ENCODE measurements around the gene GAS2. TPM values are rescaled to one million over a fixed set of nuclear protein-coding genes. Genes with fewer than 3 reads are reported as not detected.
A peak's percentile ranks its signal among the peaks of the same experiment; 100 is the strongest.

GAS2 gene
- total and polyA plus RNA-seq, 9 of the 15 experiments (the other 6 are each of a cell fraction or from before 2014, with no cell fraction given): 0.77 to 1.9 (median 1.1) TPM

DNA sequence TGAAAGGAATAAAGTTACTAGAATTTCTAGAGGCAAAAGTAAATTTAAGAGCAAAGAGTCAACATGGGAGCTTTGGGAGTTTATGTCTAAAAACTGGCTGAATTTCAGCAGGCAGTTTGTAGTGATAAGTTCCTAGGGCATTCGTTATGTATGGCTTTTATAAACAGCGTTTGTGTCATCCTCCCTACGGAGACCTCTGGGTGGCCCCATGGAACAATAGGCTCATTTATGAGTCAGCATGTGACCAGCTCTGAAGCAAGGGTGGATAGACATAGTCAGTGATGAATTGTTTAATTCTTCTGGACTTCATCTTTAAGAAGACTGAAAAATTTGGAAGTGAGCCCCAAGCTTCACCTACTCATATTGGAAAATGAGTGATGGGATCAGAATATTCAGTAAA, 126.1 kb downstream of the GAS2 start:
- H3K27ac ChIP-seq (ENCODE audit: extremely low read depth, low read depth, low read length): peak overlapping the region; percentile 57; the same call in 2 of the 3 replicates
- CTCF ChIA-PET (ENCODE audit: low intra/inter-chr PET ratio): no interaction called here
- intact Hi-C loops (cut with micrococcal nuclease) (loop anchor here (2.0 kb wide), 1 partner anchor 36 kb away; the partner anchor contains the start of gene SVIP), in situ Hi-C loops (cut with MboI) (no loop called here)
- H3K27me3 ChIP-seq (ENCODE audit: control insufficient read depth in 2 of 2, insufficient read depth in 2 of 2, low read length in 2 of 2): no peaks in the 10 kb centered on the region
- DNase-seq (ENCODE audit: extremely low read depth in 1 of 4, low spot score in 3 of 4): peak; percentile 21 to 79 (median 38)
- no TSS peak for BruUV-seq (replicated peaks)
- no peaks in the 10 kb centered on the region for H3K9me3 ChIP-seq (replicated peaks; ENCODE audit: control insufficient read depth, insufficient read depth, low read depth, low read length)
- no peak overlapping the region for H3K4me3 ChIP-seq
- H4K20me1 ChIP-seq (replicated peaks; ENCODE audit: control insufficient read depth, insufficient read depth, low read length): no peaks in the 10 kb centered on the region
- FAIRE-seq: peak; percentile 88
- H3K4me2 ChIP-seq (ENCODE audit: insufficient read depth, low read length): no peak overlapping the region
- no peaks in the 10 kb centered on the region for H3K79me2 ChIP-seq (ENCODE audit: control insufficient read depth, insufficient read depth, low read length)
- peaks cover 3 to 34% of the 10 kb centered on the region in 2 experiments; a peak in 3 of 5 replicates for H3K4me1 ChIP-seq (replicated peaks in 1 of 2; ENCODE audit: control insufficient read depth in 2 of 2, insufficient read depth in 2 of 2, low read length in 2 of 2)
- H3K9ac ChIP-seq (ENCODE audit: insufficient read depth in 1 of 2, low read depth in 2 of 2, low read length in 2 of 2): no peak overlapping the region
- 2% methylated on average over 3 of the region's 3 CpGs for WGBS (ENCODE audit: insufficient coverage, low coverage, missing lambda C conversion rate)
- peak overlapping the region; percentile 49 for H2AFZ ChIP-seq (ENCODE audit: low read depth, low read length)
- H3K36me3 ChIP-seq (ENCODE audit: control insufficient read depth, insufficient read depth, low read length): no peaks in the 10 kb centered on the region
- POLR2A ChIA-PET: no interaction called here
- ATAC-seq: peak; percentile 91
- no peaks in the 10 kb centered on the region for H3K9me1 ChIP-seq (ENCODE audit: control insufficient read depth, insufficient read depth, low read length)
- TF ChIP-seq, protein P1, sequence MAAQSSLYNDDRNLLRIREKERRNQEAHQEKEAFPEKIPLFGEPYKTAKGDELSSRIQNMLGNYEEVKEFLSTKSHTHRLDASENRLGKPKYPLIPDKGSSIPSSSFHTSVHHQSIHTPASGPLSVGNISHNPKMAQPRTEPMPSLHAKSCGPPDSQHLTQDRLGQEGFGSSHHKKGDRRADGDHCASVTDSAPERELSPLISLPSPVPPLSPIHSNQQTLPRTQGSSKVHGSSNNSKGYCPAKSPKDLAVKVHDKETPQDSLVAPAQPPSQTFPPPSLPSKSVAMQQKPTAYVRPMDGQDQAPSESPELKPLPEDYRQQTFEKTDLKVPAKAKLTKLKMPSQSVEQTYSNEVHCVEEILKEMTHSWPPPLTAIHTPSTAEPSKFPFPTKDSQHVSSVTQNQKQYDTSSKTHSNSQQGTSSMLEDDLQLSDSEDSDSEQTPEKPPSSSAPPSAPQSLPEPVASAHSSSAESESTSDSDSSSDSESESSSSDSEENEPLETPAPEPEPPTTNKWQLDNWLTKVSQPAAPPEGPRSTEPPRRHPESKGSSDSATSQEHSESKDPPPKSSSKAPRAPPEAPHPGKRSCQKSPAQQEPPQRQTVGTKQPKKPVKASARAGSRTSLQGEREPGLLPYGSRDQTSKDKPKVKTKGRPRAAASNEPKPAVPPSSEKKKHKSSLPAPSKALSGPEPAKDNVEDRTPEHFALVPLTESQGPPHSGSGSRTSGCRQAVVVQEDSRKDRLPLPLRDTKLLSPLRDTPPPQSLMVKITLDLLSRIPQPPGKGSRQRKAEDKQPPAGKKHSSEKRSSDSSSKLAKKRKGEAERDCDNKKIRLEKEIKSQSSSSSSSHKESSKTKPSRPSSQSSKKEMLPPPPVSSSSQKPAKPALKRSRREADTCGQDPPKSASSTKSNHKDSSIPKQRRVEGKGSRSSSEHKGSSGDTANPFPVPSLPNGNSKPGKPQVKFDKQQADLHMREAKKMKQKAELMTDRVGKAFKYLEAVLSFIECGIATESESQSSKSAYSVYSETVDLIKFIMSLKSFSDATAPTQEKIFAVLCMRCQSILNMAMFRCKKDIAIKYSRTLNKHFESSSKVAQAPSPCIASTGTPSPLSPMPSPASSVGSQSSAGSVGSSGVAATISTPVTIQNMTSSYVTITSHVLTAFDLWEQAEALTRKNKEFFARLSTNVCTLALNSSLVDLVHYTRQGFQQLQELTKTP (IDR thresholded peaks at IDR 0.05; ENCODE audit: low read depth in 1 of 2, partially characterized antibody in 2 of 2): no peak
- TF ChIP-seq NFIX (CRISPR knock-in tag; IDR thresholded peaks at IDR 0.05; ENCODE audit: low read depth): no peak
- TF ChIP-seq, protein P2, sequence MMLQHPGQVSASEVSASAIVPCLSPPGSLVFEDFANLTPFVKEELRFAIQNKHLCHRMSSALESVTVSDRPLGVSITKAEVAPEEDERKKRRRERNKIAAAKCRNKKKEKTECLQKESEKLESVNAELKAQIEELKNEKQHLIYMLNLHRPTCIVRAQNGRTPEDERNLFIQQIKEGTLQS (IDR thresholded peaks at IDR 0.05): peak; percentile 74
- TF ChIP-seq, protein P2 (CRISPR knock-in tag; conservative IDR thresholded peaks at IDR 0.05): no peak
- TF ChIP-seq RAD21 (CRISPR knock-in tag; conservative IDR thresholded peaks at IDR 0.05 in 1 of 2, IDR thresholded peaks at IDR 0.05 in 1 of 2): peak in 1 of 2 experiments; percentile 49; a peak in 2 of 4 replicates
- TF ChIP-seq, protein P3, sequence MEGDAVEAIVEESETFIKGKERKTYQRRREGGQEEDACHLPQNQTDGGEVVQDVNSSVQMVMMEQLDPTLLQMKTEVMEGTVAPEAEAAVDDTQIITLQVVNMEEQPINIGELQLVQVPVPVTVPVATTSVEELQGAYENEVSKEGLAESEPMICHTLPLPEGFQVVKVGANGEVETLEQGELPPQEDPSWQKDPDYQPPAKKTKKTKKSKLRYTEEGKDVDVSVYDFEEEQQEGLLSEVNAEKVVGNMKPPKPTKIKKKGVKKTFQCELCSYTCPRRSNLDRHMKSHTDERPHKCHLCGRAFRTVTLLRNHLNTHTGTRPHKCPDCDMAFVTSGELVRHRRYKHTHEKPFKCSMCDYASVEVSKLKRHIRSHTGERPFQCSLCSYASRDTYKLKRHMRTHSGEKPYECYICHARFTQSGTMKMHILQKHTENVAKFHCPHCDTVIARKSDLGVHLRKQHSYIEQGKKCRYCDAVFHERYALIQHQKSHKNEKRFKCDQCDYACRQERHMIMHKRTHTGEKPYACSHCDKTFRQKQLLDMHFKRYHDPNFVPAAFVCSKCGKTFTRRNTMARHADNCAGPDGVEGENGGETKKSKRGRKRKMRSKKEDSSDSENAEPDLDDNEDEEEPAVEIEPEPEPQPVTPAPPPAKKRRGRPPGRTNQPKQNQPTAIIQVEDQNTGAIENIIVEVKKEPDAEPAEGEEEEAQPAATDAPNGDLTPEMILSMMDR (IDR thresholded peaks at IDR 0.05 in 2 of 3, conservative IDR thresholded peaks at IDR 0.05 in 1 of 3; ENCODE audit: insufficient read depth in 2 of 3, low read depth in 1 of 3, low read length in 3 of 3): peak in 1 of 3 experiments; percentile 30; a peak in 2 of 6 replicates
- TF ChIP-seq ZNF316 (IDR thresholded peaks at IDR 0.05): peak; percentile 48; the same call in 1 of the 2 replicates
- TF ChIP-seq, protein P4, sequence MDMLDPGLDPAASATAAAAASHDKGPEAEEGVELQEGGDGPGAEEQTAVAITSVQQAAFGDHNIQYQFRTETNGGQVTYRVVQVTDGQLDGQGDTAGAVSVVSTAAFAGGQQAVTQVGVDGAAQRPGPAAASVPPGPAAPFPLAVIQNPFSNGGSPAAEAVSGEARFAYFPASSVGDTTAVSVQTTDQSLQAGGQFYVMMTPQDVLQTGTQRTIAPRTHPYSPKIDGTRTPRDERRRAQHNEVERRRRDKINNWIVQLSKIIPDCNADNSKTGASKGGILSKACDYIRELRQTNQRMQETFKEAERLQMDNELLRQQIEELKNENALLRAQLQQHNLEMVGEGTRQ (CRISPR knock-in tag; IDR thresholded peaks at IDR 0.05): peak; percentile 56
- peak; percentile 38; the same call in 1 of the 2 replicates for TF ChIP-seq BHLHE40 (IDR thresholded peaks at IDR 0.05; ENCODE audit: low read length)
- TF ChIP-seq ARID1B (IDR thresholded peaks at IDR 0.05): peak; percentile 17; the same call in 1 of the 2 replicates
- peak; percentile 36; the same call in 1 of the 2 replicates for TF ChIP-seq DPF2 (IDR thresholded peaks at IDR 0.05)
- TF ChIP-seq SIN3B (IDR thresholded peaks at IDR 0.05; ENCODE audit: low read depth): no peak
- TF ChIP-seq ETS2 (tag; IDR thresholded peaks at IDR 0.05; ENCODE audit: borderline replicate concordance, poor library complexity, severe bottlenecking): no peak
- TF ChIP-seq YBX1 (IDR thresholded peaks at IDR 0.05): no peak
- no peak for TF ChIP-seq ZNF785 (CRISPR knock-in tag; IDR thresholded peaks at IDR 0.05)
- 0 out of 2 replicates have a peak, but pooled peaks have one; percentile 28 for TF ChIP-seq LEF1 (IDR thresholded peaks at IDR 0.05)

Data from K562 (cell line).